Type B pancreatic cell (in vitro differentiated cells): Measurements from ENCODE around the gene RAB13. TPM values are rescaled to one million over a fixed set of nuclear protein-coding genes. Genes with fewer than 3 reads are reported as not detected.

Experiments used
- DNase-seq: peaks from one replicate; pipeline ENCODE4 v3.0.0; 2021; ENCODE audit warnings: mixed read lengths; ENCODE audit not compliant: unreplicated experiment; ENCODE audit errors: extremely low spot score
- H3K27ac Mint-ChIP-seq: 2 replicates; pipeline ENCODE4 v1.8.0; 2021; ENCODE audit warnings: mild to moderate bottlenecking, mixed read lengths
- H3K27me3 Mint-ChIP-seq: 2 replicates; pipeline ENCODE4 v1.8.0; 2021; ENCODE audit warnings: mixed read lengths
- H3K36me3 Mint-ChIP-seq: 2 replicates; pipeline ENCODE4 v1.8.0; 2021; ENCODE audit warnings: mixed read lengths
- H3K4me1 Mint-ChIP-seq: one replicate; pipeline ENCODE4 v1.8.0; 2021; ENCODE audit warnings: mixed read lengths; ENCODE audit not compliant: unreplicated experiment
- H3K4me3 Mint-ChIP-seq: 2 replicates; pipeline ENCODE4 v1.8.0; 2021; ENCODE audit warnings: mild to moderate bottlenecking, mixed read lengths
- H3K9me3 Mint-ChIP-seq: 2 replicates; pipeline ENCODE4 v1.8.0; 2021; ENCODE audit warnings: mixed read lengths
- CTCF ChIP-seq: fragments of 200-600 bp; sonication (generic); conservative IDR thresholded peaks from 2 replicates; pipeline ENCODE4 v1.5.0; 2021; ENCODE audit warnings: antibody characterized with exemption, mild to moderate bottlenecking
- total RNA-seq: library from RNA; stranded (reverse); gene quantifications from 2 replicates; pipeline ENCODE4 v1.2.1, GENCODE V29; 2021; ENCODE audit warnings: low replicate concordance

The RAB13 gene
- total RNA-seq, 1 donor from 2014 or later = 90.1 TPM

GRCh38 chr1:153960206-153960605, 25.9 kb downstream of the RAB13 start:
- H3K4me3 Mint-ChIP-seq = peak overlapping the region; percentile 97
- H3K4me1 Mint-ChIP-seq = peaks cover 40% of the 10 kb centered on the region
- H3K36me3 Mint-ChIP-seq = peaks cover 5% of the 10 kb centered on the region
- H3K27ac Mint-ChIP-seq = peak overlapping the region; percentile 86
- no peak for DNase-seq
- TF ChIP-seq CTCF = no peak
- no peaks in the 10 kb centered on the region for H3K9me3 Mint-ChIP-seq
- H3K27me3 Mint-ChIP-seq = no peaks in the 10 kb centered on the region

- no peaks in the 10 kb centered on the region for H3K9me3 Mint-ChIP-seq
- H3K36me3 Mint-ChIP-seq = peaks cover 5% of the 10 kb centered on the region
- no peak for DNase-seq
- H3K4me3 Mint-ChIP-seq = peak overlapping the region; percentile 97
- H3K27ac Mint-ChIP-seq = peak overlapping the region; percentile 86
- TF ChIP-seq CTCF = no peak
- no peaks in the 10 kb centered on the region for H3K27me3 Mint-ChIP-seq
- peaks cover 40% of the 10 kb centered on the region for H3K4me1 Mint-ChIP-seq
Observed at GRCh38 chr1:153959454-153959853, 26.7 kb downstream of the RAB13 start.

DNA sequence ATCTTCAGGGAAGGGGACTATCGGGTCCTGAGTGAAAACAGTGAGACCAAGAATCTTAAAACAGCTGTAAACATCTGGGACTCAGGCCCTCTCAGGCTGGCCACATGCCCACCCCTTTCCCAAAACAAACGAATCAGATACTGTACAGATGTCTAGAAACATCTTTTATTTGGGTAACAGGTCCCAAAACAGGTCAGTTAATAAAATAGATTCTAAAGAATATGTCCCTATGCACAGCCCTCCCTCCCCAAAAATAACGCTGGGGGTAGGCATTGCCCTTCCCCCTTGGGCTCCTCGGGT, 27.2 kb downstream of the RAB13 start:
- peaks cover 41% of the 10 kb centered on the region for H3K4me1 Mint-ChIP-seq
- no peak for DNase-seq
- no peaks in the 10 kb centered on the region for H3K27me3 Mint-ChIP-seq
- no peaks in the 10 kb centered on the region for H3K9me3 Mint-ChIP-seq
- no peak for TF ChIP-seq CTCF
- H3K4me3 Mint-ChIP-seq = peak overlapping the region; percentile 97
- H3K36me3 Mint-ChIP-seq = peaks cover 5% of the 10 kb centered on the region
- H3K27ac Mint-ChIP-seq = peak overlapping the region; percentile 86

DNA sequence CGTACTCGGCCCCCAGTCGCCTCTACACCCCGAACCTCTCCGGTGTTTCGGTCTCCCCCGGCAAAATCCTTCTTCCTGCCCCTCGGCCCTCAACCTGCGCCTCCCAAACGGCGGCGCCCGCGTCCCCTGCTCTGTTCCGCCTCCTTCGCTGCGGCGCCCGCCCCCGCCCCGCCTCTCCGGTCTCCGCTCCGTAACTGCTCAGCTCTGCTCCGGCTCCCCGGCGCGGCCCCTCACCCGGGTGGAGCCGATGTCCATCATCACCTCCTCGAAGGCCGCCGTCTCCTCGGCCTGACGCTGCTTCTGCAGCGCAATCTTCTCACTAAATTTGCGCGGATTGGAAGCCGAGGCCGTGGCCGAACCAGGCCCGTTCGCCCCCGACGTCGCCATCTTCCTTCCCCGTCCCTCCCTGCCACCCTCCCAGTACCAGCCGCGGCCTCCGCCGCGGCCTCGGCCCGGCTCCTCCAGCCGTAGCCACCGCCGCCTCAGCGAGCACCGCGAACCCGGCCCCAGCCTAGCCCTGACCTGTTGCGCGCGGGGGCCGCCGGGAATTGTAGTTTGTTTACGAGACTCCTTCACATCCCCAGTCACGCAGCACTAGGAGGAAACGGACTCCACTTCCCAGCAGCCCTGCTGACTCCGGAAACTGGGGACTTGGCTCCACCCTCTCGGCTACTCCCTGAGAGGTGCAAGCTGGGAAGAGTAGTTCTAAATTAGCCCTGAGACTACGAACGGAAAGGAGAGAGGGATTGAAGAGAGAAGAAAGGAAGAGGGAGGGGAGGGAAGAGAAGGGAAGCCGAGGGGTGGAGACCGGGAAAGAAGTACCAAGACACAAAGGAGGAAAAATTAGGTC, 27.8 kb downstream of the RAB13 start, which contains the start of gene CRTC2:
Gene CRTC2 (minus strand): TSS at position 502 of the 850 bp plus-strand sequence. CDS start 115 bp downstream, at position 387.
- Mint-ChIP-seq H3K9me3 (no peaks in the 10 kb centered on the region), H3K27ac (peak within 1 kb of the TSS; percentile 86), H3K27me3 (no peaks in the 10 kb centered on the region), H3K4me3 (peak within 1 kb of the TSS; percentile 97), H3K4me1 (peaks cover 35% of the 10 kb centered on the region), H3K36me3 (peaks cover 5% of the 10 kb centered on the region)
- no peak for TF ChIP-seq CTCF
- DNase-seq = peak; percentile 98

DNA sequence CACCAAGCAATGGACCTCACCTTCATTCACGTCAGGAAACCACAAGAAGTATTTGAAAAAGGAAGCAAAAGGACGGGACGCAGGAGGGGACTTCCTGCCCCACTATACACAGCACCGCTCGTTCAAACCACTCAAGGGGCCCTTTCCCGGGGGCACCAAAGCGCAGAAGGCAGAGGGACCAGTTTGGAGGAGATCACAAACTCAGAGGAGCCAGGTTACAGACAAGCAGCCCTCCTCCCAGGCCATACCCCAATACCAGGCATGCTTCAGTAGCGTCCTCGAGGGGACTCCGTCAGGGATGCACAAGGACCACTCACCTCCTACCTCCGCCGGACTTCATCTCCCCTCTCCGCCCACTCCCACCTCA, 28.4 kb downstream of the RAB13 start:
- no peak for DNase-seq
- no peak for TF ChIP-seq CTCF
- Mint-ChIP-seq H3K27me3 (no peaks in the 10 kb centered on the region), H3K4me1 (peaks cover 34% of the 10 kb centered on the region), H3K36me3 (peaks cover 5% of the 10 kb centered on the region), H3K4me3 (peak overlapping the region; percentile 97), H3K27ac (peak overlapping the region; percentile 86), H3K9me3 (no peaks in the 10 kb centered on the region)
